Thymus (tissue), 11 donors: ENCODE measurements around the gene AJM1. TPM values are rescaled to one million over a fixed set of nuclear protein-coding genes. Genes with fewer than 3 reads are reported as not detected.
"Not testable (repeated sequence)": the region's sequence is repeated elsewhere in the genome, so short reads cannot be mapped to it uniquely, and the experiment has no call there.

ENCODE experiments used
- DNase-seq, 9 donors: peaks; one replicate each; pipeline ENCODE4 v3.0.0-alpha.2; 2013; ENCODE audit warnings: low spot score in 9 of 9, low read depth in 6 of 9, missing footprints in 1 of 9
- H3K27ac ChIP-seq, 2 donors: one replicate each; pipeline ENCODE4 v1.5.1; 2013; ENCODE audit warnings: control low read depth in 1 of 2, low read depth in 1 of 2, low read length in 1 of 2, mild to moderate bottlenecking in 1 of 2, moderate library complexity in 1 of 2
- H3K27me3 ChIP-seq, 2 donors: one replicate each; pipeline ENCODE4 v1.5.1; 2013; ENCODE audit warnings: low read length in 1 of 2; ENCODE audit not compliant: control insufficient read depth in 2 of 2, insufficient read depth in 1 of 2
- H3K36me3 ChIP-seq, 2 donors: one replicate each; pipeline ENCODE4 v1.5.1; 2013; ENCODE audit warnings: low read length in 1 of 2, mild to moderate bottlenecking in 1 of 2, moderate library complexity in 1 of 2; ENCODE audit not compliant: control insufficient read depth in 2 of 2, insufficient read depth in 2 of 2
- H3K4me1 ChIP-seq, 2 donors: one replicate each; pipeline ENCODE4 v1.5.1; 2013; ENCODE audit warnings: low read length in 2 of 2; ENCODE audit not compliant: control insufficient read depth in 2 of 2, insufficient read depth in 2 of 2
- H3K4me3 ChIP-seq, 2 donors: one replicate each; pipeline ENCODE4 v1.5.1; 2013; ENCODE audit warnings: low read length in 2 of 2, control low read depth in 1 of 2, mild to moderate bottlenecking in 1 of 2
- H3K9me3 ChIP-seq, 2 donors: one replicate each; pipeline ENCODE4 v1.5.1; 2013; ENCODE audit warnings: low read length in 1 of 2, mild to moderate bottlenecking in 1 of 2; ENCODE audit not compliant: control insufficient read depth in 2 of 2, insufficient read depth in 1 of 2
- WGBS: extraction: QIAGEN DNeasy Blood & Tissue Kit; methylation state at CpG from one replicate; pipeline ENCODE4 v1.1.7; 2013; 5-methylcytosine and 5-hydroxymethylcytosine counted together
- polyA plus RNA-seq: library from polyadenylated mRNA; stranded (reverse); fragments of 200-250 nt; gene quantifications from one replicate; pipeline ENCODE4 v1.2.3, GENCODE V29; 2013
- total RNA-seq: library from RNA; stranded (reverse); fragments of 120-200 nt; gene quantifications from one replicate; pipeline ENCODE4 v1.2.4, GENCODE V29; 2013
- donor health status: healthy.

Gene AJM1
- total and polyA plus RNA-seq, 2 donors = 0.42 to 1.8 TPM

DNA sequence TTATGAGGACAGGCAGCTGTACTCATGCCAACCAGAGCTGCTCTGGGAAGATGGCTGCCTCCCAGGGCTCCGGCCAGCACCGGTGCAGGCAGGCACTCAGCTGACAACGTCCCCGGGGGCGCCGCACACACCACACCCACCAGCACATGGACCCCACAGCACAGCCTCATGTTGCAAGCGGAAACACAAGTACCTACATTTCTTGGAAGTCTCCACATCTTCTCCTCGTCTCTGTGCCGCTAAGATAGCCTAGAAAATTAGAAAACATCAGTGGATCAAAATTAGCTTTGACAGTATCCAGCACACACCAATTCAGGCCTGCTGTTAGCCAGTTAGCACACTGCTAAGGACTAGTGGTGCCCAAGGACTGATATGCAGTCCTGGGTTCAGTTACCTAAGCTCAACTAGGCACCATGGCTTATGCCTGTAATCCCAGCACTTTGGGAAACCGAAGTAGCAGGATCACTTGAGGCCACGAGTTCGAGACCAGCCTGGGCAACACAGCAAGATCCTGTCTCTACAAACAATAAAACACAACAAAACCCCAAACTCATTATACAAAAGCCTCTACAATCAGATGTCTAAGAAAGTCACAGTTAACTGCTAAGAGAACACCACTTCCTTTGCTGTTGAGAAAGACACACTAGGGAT lies 21.5 kb downstream of the AJM1 start:
- WGBS = 97% methylated on average over 12 of the region's 12 CpGs
- H3K4me1 ChIP-seq = peaks cover 9 to 15% of the 10 kb centered on the region in 2 donors
- no peak for DNase-seq
- H3K9me3 ChIP-seq = no peaks in the 10 kb centered on the region
- H3K4me3 ChIP-seq = no peak overlapping the region
- H3K27ac ChIP-seq = no peak overlapping the region
- H3K27me3 ChIP-seq = no peaks in the 10 kb centered on the region
- peaks cover 35 to 37% of the 10 kb centered on the region in 2 donors for H3K36me3 ChIP-seq

DNA sequence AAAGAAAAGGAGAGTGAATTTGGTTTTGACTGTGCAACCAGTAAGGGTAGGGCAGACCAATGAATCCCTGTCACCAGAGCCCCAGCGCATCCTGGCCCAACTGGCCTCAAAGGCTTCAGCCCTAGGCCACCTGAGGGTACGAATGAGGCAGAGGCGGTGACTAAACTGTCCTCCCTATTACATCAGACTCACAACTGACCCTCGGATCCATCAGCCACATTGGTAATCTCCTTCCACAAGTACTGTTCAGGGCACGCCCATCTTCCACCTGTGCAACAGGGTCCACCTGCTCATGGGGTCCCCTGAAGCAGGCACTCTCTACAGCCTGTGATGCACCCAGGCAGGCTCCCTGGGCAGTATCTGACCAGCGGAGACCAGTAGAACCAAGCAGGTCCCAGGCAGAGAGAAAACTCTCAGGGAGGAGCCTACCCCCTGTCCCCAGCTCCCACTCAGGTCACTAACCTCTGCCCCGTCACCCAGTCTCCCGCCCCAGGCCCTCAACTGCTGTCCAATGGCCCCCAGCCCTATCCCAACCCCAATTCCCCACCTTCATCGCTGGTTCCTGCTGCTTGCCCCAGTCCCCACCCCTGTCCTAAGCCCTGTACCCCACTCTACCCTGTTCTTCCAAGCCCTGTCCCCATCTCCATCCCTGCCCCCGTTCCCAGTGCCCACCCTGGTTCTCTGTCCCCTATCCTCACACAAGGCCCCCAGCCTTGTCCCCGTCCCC lies 22.9 kb downstream of the AJM1 start:
- Histone ChIP-seq H3K4me1 (peaks cover 9 to 15% of the 10 kb centered on the region in 2 donors), H3K36me3 (peaks cover 35 to 37% of the 10 kb centered on the region in 2 donors), H3K9me3 (no peaks in the 10 kb centered on the region), H3K27me3 (no peaks in the 10 kb centered on the region), H3K27ac (no peak overlapping the region), H3K4me3 (peak overlapping the region; percentile 68 to 100)
- no peak for DNase-seq
- 73% methylated on average over 11 of the region's 11 CpGs for WGBS

DNA sequence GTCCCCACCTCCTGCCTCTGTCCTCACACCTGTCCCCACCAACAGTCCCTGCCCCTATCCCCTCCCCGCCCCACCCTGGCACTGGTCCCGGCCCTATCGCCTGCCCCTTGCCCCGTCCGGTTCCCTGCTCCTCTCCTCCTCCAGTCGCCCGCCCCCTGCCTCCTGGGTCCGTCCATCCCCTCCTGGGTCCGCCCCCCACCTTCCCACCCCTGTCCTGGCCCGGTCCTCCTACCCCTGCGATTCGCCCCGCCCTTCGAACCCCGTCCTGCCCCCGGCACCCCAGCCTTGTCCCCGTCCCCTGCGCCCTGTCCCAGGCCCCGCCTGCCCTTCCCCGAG lies 23.5 kb downstream of the AJM1 start:
- H3K4me3 ChIP-seq = peak overlapping the region; percentile 68 to 100
- no peaks in the 10 kb centered on the region for H3K27me3 ChIP-seq
- peaks cover 0 to 2% of the 10 kb centered on the region in 2 donors for H3K9me3 ChIP-seq
- 2% methylated on average over 20 of the region's 20 CpGs for WGBS
- peaks cover 32 to 34% of the 10 kb centered on the region in 2 donors for H3K36me3 ChIP-seq
- DNase-seq = no peak
- peak overlapping the region in 1 of 2 donors; percentile 90 for H3K27ac ChIP-seq
- peaks cover 9 to 15% of the 10 kb centered on the region in 2 donors for H3K4me1 ChIP-seq

DNA sequence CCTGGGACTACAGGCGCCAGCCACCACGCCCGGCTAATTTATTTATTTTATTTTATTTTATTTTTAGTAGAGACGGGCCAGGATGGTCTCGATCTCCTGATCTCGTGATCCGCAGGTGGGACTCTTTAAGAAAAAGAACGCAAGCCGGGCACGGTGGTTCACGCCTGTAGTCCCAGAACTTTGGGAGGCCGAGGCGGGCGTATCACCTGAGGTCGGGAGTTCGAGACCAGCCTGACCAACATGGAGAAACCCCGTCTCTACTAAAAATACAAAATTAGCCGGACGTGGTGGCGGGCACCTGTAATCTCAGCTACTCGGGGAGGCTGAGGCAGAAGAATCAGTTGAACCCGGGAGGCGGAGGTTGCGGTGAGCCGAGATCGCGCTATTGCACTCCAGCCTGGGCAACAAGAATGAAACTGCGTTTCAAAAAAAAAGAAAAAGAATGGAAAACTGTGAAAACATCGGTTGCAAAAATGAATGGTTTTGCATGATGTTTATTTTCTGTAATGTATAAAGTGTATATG lies 24.7 kb downstream of the AJM1 start:
- DNase-seq = not testable (repeated sequence)
- WGBS = 81% methylated on average over 29 of the region's 29 CpGs

DNA sequence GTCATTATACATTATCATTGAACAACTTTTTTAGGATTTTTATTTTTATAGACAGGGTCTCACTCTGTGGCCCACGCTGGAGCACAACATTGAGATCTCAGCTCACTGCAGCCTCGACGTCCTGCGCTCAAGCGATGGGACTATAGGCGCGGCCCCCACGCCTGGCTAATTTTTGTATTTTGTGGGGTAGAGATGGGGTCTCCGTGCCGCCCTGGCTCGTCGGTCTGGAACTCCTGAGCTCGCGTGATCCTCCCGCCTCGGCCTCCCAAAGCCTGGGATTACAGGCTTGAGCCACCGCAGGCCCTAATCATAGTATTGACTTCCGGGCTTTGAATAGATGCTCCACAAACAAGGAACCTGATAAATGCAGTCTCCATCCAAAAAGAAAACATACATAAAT lies 25.2 kb downstream of the AJM1 start:
- Histone ChIP-seq H3K36me3 (peaks cover 14 to 19% of the 10 kb centered on the region in 2 donors), H3K27ac (no peak overlapping the region), H3K4me3 (no peak overlapping the region), H3K9me3 (peaks cover 0 to 9% of the 10 kb centered on the region in 2 donors), H3K4me1 (peaks cover 9 to 15% of the 10 kb centered on the region in 2 donors), H3K27me3 (no peaks in the 10 kb centered on the region)
- 97% methylated on average over 18 of the region's 18 CpGs for WGBS
- no peak for DNase-seq

More for the DNA sequence above, 24.7 kb downstream of the AJM1 start:
- not testable (repeated sequence) for H3K27me3 ChIP-seq, H3K27ac ChIP-seq, H3K9me3 ChIP-seq
- Histone ChIP-seq H3K4me1 (peaks cover 9 to 15% of the 10 kb centered on the region in 2 donors), H3K36me3 (peaks cover 20 to 24% of the 10 kb centered on the region in 2 donors), H3K4me3 (peak overlapping the region; percentile 41 to 100)

DNA sequence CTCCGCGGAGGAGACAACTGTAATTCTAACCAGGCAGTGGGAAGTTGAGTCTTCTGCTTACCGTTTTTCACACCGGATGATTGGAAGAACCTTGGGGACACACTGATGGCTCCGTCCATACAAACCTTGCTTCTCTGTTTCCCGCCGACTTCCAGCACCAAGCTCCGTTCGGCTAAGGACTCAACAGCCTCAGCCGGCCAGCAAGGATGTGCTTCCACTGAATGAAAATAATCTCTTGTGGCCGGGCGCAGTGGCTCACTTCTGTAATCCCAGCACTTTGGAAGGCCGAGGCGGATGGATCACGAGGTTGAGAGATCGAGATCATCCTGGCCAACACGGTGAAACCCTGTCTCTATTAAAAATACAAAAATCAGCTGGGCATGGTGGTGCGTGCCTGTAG lies 25.6 kb downstream of the AJM1 start:
- DNase-seq = no peak
- WGBS = over 99% methylated on average over 18 of the region's 18 CpGs
- peak overlapping the region in 1 of 2 donors; percentile 31 for H3K27ac ChIP-seq

DNA sequence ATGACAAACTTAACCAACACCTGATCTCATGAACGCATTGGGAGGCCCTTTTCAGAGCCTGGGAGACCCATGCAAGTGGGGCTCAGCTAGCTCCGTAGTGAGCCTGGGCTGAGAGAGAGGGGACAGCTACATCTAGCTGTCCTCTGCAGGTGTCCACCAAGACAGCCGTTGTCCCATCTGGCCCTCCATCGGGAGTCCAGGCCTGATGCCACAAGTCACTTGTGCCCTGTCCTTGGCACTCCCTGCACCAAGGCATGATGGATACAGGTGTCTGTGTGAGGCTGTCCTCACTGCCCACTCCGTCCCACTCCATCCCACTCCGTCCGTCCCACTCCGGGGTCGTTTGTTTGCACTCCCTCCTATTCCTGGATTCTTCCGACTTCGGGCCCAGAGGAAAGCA lies 26.4 kb downstream of the AJM1 start:
- 96% methylated on average over 11 of the region's 11 CpGs for WGBS
- no peak for DNase-seq
- H3K4me1 ChIP-seq = peaks cover 9 to 15% of the 10 kb centered on the region in 2 donors
- peaks cover 0 to 15% of the 10 kb centered on the region in 2 donors for H3K9me3 ChIP-seq
- no peak overlapping the region for H3K4me3 ChIP-seq
- peaks cover 3 to 7% of the 10 kb centered on the region in 2 donors for H3K36me3 ChIP-seq
- no peaks in the 10 kb centered on the region for H3K27me3 ChIP-seq
- no peak overlapping the region for H3K27ac ChIP-seq

More for the DNA sequence above, 25.6 kb downstream of the AJM1 start:
- H3K4me1 ChIP-seq = peaks cover 9 to 15% of the 10 kb centered on the region in 2 donors
- H3K4me3 ChIP-seq = no peak overlapping the region
- H3K36me3 ChIP-seq = peaks cover 10 to 14% of the 10 kb centered on the region in 2 donors
- peaks cover 0 to 13% of the 10 kb centered on the region in 2 donors for H3K9me3 ChIP-seq
- no peaks in the 10 kb centered on the region for H3K27me3 ChIP-seq

DNA sequence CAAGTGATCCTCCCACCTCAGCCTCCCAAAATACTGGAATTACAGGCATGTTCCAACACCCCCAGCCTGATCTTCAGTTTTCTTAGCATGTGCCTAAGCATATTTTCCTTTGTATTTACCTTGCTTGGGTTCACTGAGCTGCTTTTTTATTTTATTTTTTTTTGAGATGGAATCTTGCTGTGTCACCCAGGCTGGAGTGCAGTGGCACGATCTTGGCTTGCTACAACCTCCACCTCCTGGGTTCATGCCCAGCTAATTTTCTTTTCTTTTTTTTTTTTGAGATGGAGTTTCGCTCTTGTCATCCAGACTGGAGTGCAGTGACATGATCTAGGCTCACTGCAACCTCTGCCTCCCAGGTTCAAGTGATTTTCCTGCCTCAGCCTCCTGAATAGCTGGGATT lies 27.3 kb downstream of the AJM1 start:
- 92% methylated on average over 2 of the region's 2 CpGs for WGBS
- not testable (repeated sequence) for H3K36me3 ChIP-seq, H3K27me3 ChIP-seq, H3K27ac ChIP-seq, DNase-seq, H3K4me3 ChIP-seq
- Histone ChIP-seq H3K4me1 (peaks cover 9 to 12% of the 10 kb centered on the region in 2 donors), H3K9me3 (peaks cover 0 to 15% of the 10 kb centered on the region in 2 donors)

DNA sequence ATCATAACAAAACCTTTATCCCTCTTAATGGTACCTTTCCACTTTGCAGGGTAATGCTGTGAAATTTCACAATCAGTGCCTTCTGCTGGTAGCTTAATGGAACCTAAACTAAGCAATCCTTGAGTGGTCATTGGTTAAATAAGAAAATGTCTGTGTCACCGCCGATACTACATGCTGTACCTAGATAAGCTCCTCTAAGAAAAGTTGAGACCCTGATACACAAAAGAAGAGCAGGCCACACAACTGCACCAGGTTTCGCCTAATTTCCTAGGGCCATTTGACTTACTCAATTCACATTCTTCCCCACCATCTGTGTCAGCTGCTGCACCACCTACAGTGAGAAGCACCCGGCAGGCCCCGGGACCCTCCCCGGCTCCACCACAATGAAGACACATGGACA lies 32.9 kb downstream of the AJM1 start:
- Histone ChIP-seq H3K27ac (no peak overlapping the region), H3K27me3 (peaks cover 0 to 6% of the 10 kb centered on the region in 2 donors), H3K9me3 (peaks cover 0 to 15% of the 10 kb centered on the region in 2 donors), H3K36me3 (no peaks in the 10 kb centered on the region), H3K4me1 (no peaks in the 10 kb centered on the region), H3K4me3 (no peak overlapping the region)
- DNase-seq = no peak
- WGBS = 97% methylated on average over 6 of the region's 6 CpGs
